ENCODE results near the gene KNDC1. TPM values are rescaled to one million over a fixed set of nuclear protein-coding genes. Genes with fewer than 3 reads are reported as not detected.

Gene KNDC1
- total and polyA plus RNA-seq, 2 experiments from 2014 or later: 10.8 to 33.9 TPM

- Histone ChIP-seq H3K27me3 (no peaks in the 10 kb centered on the region), H3K27ac (no peak overlapping the region), H3K9me3 (ENCODE audit: low read depth) (no peaks in the 10 kb centered on the region), H3K4me1 (ENCODE audit: low read depth) (no peaks in the 10 kb centered on the region), H3K4me3 (no peak overlapping the region), H3K36me3 (no peaks in the 10 kb centered on the region)
- TF ChIP-seq, protein P1, sequence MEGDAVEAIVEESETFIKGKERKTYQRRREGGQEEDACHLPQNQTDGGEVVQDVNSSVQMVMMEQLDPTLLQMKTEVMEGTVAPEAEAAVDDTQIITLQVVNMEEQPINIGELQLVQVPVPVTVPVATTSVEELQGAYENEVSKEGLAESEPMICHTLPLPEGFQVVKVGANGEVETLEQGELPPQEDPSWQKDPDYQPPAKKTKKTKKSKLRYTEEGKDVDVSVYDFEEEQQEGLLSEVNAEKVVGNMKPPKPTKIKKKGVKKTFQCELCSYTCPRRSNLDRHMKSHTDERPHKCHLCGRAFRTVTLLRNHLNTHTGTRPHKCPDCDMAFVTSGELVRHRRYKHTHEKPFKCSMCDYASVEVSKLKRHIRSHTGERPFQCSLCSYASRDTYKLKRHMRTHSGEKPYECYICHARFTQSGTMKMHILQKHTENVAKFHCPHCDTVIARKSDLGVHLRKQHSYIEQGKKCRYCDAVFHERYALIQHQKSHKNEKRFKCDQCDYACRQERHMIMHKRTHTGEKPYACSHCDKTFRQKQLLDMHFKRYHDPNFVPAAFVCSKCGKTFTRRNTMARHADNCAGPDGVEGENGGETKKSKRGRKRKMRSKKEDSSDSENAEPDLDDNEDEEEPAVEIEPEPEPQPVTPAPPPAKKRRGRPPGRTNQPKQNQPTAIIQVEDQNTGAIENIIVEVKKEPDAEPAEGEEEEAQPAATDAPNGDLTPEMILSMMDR (IDR thresholded peaks at IDR 0.05; ENCODE audit: low read depth, low read length): no peak
- DNase-seq (ENCODE audit: low read depth in 1 of 2, low spot score in 1 of 2): no peak
These were observed 107.3 kb downstream of the KNDC1 start for GRCh38 chr10:133267293-133267692.

DNA sequence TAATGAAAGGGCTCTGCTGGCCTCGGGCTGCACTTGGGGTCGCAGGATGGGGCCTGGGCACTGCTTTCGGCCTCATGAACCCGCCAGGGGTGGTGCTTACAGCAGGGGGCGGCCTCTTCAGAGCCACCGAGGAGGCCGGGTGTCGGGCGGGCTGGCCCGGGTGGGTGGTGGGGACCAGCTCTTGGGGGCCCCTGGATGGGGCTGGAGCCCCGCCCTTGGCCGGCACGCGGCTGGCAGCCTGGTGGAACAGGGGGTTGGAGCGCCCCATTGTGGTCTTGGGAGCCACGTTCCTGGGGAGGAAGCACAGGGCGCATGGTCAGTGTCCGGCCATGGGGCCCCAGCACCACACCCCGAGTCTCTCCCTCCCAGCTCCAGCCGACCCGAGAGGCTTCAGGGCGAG lies 107.8 kb downstream of the KNDC1 start:
- Histone ChIP-seq H3K9me3 (ENCODE audit: low read depth) (no peaks in the 10 kb centered on the region), H3K27ac (no peak overlapping the region), H3K4me1 (ENCODE audit: low read depth) (no peaks in the 10 kb centered on the region), H3K36me3 (no peaks in the 10 kb centered on the region), H3K27me3 (no peaks in the 10 kb centered on the region), H3K4me3 (no peak overlapping the region)
- TF ChIP-seq, protein P1 (IDR thresholded peaks at IDR 0.05; ENCODE audit: low read depth, low read length): no peak
- no peak for DNase-seq (ENCODE audit: low read depth in 1 of 2, low spot score in 1 of 2)

GRCh38 chr10:133268532-133268931 lies 108.5 kb downstream of the KNDC1 start:
- Histone ChIP-seq H3K9me3 (ENCODE audit: low read depth) (no peaks in the 10 kb centered on the region), H3K4me1 (ENCODE audit: low read depth) (no peaks in the 10 kb centered on the region), H3K27me3 (no peaks in the 10 kb centered on the region), H3K36me3 (no peaks in the 10 kb centered on the region), H3K27ac (no peak overlapping the region), H3K4me3 (no peak overlapping the region)
- TF ChIP-seq, protein P1 (IDR thresholded peaks at IDR 0.05; ENCODE audit: low read depth, low read length): no peak
- DNase-seq (ENCODE audit: low read depth in 1 of 2, low spot score in 1 of 2): no peak

DNA sequence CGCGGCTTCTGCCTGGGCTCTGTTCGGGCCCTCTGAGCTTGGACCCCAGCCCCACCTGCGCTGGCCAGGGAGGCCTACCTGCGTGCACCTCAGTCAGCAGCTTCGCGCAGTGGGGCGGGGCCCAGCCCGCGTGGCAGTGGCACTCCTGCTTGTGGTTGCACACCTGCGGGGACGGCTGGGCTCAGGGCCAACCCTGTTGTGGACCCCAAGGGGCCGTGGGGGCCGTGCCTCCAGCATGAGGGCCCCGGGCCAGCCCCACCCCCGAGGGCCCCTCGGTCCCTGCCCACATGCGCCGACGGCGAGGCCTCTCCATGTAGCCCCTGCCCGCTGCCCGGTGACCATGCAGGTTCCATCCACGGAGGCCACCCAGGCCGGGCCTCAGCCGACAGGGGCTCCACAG lies 109.3 kb downstream of the KNDC1 start:
- no peaks in the 10 kb centered on the region for H3K36me3 ChIP-seq
- H3K4me3 ChIP-seq: no peak overlapping the region
- no peaks in the 10 kb centered on the region for H3K9me3 ChIP-seq (ENCODE audit: low read depth)
- H3K4me1 ChIP-seq (ENCODE audit: low read depth): no peaks in the 10 kb centered on the region
- H3K27me3 ChIP-seq: no peaks in the 10 kb centered on the region
- no peak overlapping the region for H3K27ac ChIP-seq
- TF ChIP-seq, protein P1 (IDR thresholded peaks at IDR 0.05; ENCODE audit: low read depth, low read length): no peak
- no peak for DNase-seq (ENCODE audit: low read depth in 1 of 2, low spot score in 1 of 2)

DNA sequence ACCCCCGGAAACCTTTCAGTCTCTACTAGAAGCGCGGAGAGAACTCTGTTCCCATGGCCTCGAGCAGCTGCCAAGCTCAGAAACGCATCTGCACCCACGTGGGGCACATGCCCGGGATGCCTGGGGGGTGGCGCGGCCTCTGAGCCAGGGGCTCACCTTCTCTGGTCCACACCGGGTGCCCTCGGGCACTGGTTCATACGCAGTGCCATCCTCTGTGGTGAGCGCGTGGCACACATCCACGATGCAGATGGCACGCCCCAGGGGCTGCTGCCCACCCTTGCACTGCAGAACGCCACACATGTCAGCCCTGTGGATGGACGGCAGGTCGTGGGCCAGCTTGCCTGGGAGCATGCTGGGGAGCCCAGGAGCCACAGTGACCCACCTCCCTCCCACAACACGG lies 110.2 kb downstream of the KNDC1 start:
- Histone ChIP-seq H3K27me3 (no peaks in the 10 kb centered on the region), H3K9me3 (ENCODE audit: low read depth) (no peaks in the 10 kb centered on the region), H3K4me3 (no peak overlapping the region), H3K36me3 (no peaks in the 10 kb centered on the region), H3K27ac (no peak overlapping the region), H3K4me1 (ENCODE audit: low read depth) (peaks cover 6% of the 10 kb centered on the region)
- TF ChIP-seq, protein P1 (IDR thresholded peaks at IDR 0.05; ENCODE audit: low read depth, low read length): no peak
- no peak for DNase-seq (ENCODE audit: low read depth in 1 of 2, low spot score in 1 of 2)

- Histone ChIP-seq H3K4me1 (ENCODE audit: low read depth) (peaks cover 12% of the 10 kb centered on the region), H3K9me3 (ENCODE audit: low read depth) (no peaks in the 10 kb centered on the region), H3K27me3 (peaks cover under 1% of the 10 kb centered on the region), H3K36me3 (no peaks in the 10 kb centered on the region), H3K4me3 (no peak overlapping the region), H3K27ac (no peak overlapping the region)
- TF ChIP-seq, protein P1 (IDR thresholded peaks at IDR 0.05; ENCODE audit: low read depth, low read length): no peak
- DNase-seq (ENCODE audit: low read depth in 1 of 2, low spot score in 1 of 2): no peak
These were observed 110.8 kb downstream of the KNDC1 start for GRCh38 chr10:133270773-133271297.
